H7 (cell line): ENCODE data around the gene IGFBP3. TPM values are rescaled to one million over a fixed set of nuclear protein-coding genes. Genes with fewer than 3 reads are reported as not detected.

Experiments used
- DNase-seq: peaks from one replicate; pipeline ENCODE4 v3.0.0; 2012
- H3K27me3 ChIP-seq: 2 replicates; pipeline ENCODE4 v1.6.0; 2011; ENCODE audit warnings: mild to moderate bottlenecking, low read length; ENCODE audit not compliant: control insufficient read depth, insufficient read depth
- H3K36me3 ChIP-seq: replicated peaks from 2 replicates; pipeline ENCODE4 v1.5.1; 2011; ENCODE audit warnings: low read length; ENCODE audit not compliant: control insufficient read depth, insufficient read depth
- H3K4me3 ChIP-seq: 2 replicates; pipeline ENCODE4 v1.5.1; 2011; ENCODE audit warnings: low read depth, mild to moderate bottlenecking, control low read depth, low read length, moderate library complexity; ENCODE audit not compliant: insufficient read depth
- total RNA-seq: library from RNA; depleted of rRNA; stranded (reverse); fragments of >200 nt; shearing (Covaris generic); gene quantifications from 2 replicates; pipeline ENCODE4 v1.2.3, GENCODE V29; 2014

The IGFBP3 gene
- total RNA-seq, 1 experiment from 2014 or later, result 2.7 TPM

DNA sequence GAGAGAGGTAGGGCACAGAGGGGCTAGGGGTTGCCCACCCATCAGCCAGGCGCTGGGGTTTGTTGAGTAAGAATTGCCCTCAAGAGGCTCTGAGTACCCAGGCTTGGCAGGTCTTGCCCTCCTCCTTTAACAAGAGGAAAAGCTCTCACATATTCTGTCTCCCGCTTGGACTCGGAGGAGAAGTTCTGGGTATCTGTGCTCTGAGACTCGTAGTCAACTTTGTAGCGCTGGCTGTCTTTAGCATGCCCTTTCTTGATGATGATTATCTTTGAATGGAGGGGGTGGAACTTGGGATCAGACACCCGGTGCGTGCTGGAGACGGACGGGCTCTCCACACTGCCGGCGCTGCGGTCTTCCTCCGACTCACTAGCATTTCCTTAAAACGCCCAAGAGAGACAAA is 4.0 kb downstream of the IGFBP3 start:
- DNase-seq, result no peak
- Histone ChIP-seq H3K4me3 (no peak overlapping the region), H3K36me3 (no peaks in the 10 kb centered on the region), H3K27me3 (peaks cover 44% of the 10 kb centered on the region)

DNA sequence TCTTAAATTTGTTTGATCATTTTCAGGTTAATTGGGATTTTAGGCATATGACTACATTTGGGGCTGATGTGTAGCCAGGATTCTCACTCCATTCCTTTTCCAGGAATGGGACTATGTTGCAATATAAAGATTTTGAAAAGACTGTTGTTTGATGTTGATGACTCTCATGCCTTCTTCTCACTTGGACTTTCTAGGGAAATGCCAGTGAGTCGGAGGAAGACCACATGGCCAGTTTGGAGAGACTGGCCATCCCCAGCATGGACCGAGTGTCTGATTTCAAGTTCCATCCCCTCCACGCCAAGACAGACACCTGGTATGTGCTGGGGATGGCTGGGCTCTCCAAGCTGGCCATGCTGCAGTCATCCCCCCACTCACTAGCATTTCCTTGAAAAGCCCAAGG is 5.5 kb downstream of the IGFBP3 start:
- no peak overlapping the region for H3K4me3 ChIP-seq
- H3K36me3 ChIP-seq, result no peaks in the 10 kb centered on the region
- H3K27me3 ChIP-seq, result peaks cover 30% of the 10 kb centered on the region
- DNase-seq, result no peak

DNA sequence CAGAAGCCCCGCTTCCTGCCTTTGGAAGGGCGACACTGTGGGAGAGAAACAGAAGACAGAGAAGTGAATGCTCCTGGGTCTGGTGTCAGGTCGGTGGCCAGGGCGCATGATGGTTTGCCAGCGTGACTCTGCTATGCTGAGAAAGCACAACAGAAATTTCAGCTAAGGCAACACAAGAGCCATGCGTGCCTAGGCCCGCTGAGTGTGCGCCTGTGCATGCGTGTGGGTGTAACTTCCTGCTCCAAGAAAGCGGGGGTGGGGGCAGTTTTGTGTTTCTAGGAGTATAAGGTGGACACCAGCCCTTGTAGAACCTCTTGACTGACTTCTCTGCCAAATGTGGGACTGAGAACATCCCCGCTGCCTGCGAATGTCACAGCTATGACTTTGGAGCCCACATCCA is 6.2 kb downstream of the IGFBP3 start:
- no peak for DNase-seq
- H3K27me3 ChIP-seq, result peaks cover 23% of the 10 kb centered on the region
- H3K36me3 ChIP-seq, result no peaks in the 10 kb centered on the region

DNA sequence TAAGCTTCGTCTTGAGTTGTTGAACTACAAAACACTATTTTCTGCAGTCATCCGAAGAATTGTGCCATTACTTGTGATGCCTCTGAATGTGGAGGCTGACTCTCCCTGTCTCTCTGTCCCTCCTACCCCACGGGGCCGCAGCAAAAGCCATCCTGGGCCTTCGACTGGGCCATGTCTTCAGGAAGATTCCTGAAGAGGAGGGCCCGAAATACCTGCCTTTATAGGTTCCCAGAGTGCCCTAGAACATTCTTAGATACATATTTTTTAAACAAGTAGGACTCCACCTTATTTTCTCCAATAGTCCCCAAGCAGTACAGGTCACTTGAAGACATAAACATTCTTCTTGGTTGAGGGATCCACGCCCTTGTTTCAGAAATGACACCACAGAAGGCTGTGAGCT is 8.1 kb downstream of the IGFBP3 start:
- H3K36me3 ChIP-seq, result no peaks in the 10 kb centered on the region
- DNase-seq, result no peak
- H3K4me3 ChIP-seq, result no peak overlapping the region
- peaks cover 4% of the 10 kb centered on the region for H3K27me3 ChIP-seq

More for the DNA sequence above, 6.2 kb downstream of the IGFBP3 start:
- no peak overlapping the region for H3K4me3 ChIP-seq

DNA sequence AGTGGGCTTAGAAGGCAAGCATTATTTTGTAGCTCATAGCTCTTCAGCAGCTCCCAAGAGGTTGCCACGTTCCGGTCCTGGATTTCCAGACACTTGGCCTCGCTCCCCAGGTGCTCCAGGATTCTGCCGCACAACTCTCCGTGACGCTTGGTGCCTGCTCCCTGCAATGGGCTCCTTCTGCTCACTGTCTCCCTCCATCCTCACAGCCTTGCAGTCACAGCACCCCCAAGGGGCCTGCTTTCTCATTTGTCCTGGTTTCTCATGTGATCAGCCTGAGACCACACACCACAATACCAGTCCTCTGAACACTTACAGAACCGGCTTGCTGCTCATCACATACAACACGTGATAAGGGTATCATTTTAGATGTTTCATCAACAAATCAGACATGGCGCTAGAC is 9.8 kb downstream of the IGFBP3 start:
- Histone ChIP-seq H3K27me3 (no peaks in the 10 kb centered on the region), H3K36me3 (no peaks in the 10 kb centered on the region), H3K4me3 (no peak overlapping the region)
- no peak for DNase-seq

DNA sequence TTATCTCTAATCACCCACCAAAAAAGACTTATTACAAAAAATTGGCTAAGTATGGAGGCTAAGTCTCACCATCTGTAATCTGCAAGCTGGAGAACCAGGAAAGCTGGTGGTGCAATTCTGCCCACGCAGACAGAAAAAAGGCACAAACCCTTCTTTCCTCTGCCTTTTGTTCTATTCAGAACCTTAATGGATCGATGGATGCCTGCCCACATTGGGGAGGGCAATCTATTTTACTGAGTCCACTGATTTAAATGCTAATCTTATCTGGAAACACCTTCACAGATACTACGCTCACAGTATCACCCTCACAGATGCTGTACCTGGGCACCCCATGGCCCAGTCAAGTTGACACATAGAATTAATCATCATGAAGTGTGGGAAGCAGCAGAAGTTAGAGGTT is 10.2 kb downstream of the IGFBP3 start:
- Histone ChIP-seq H3K4me3 (no peak overlapping the region), H3K36me3 (no peaks in the 10 kb centered on the region), H3K27me3 (no peaks in the 10 kb centered on the region)
- DNase-seq, result no peak

DNA sequence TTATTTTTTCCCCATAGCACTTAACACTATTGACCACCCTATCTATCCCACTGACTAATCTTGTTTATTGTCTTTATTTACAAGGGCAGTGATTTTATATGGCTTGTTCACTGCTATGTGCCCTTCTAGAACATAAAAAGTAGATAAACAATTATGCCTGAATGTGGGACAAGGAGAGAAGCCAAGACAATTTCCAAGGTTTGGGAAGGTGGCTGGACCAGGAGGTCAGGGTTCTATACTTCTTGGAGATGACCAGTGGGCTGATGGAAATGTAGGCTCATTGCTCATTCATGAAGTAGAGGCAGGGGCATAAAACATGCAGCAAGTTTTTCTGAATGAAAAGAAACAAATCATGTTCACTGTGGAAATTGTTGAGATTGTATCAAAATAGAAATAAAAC is 11.5 kb downstream of the IGFBP3 start:
- no peak for DNase-seq
- no peaks in the 10 kb centered on the region for H3K27me3 ChIP-seq
- no peak overlapping the region for H3K4me3 ChIP-seq
- no peaks in the 10 kb centered on the region for H3K36me3 ChIP-seq

DNA sequence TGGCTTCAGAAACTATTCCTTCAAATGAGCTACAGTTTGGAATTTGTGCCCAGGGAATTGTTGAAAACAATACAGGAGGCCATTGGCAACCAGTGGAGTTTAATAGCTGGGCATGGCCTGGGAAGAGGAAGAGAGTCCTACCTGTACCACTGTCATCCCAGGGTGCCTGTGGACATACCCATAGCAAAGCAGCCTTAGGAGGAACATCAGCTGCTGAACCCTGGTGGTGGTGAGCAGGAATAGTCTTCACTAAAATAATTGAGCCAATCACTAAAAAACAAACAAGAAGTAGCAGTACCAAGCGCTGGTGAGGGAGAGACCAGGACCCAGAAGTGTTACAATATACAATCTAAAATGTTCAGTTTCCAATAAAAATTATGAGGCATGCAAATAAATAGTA is 18.3 kb downstream of the IGFBP3 start:
- Histone ChIP-seq H3K36me3 (no peaks in the 10 kb centered on the region), H3K4me3 (no peak overlapping the region), H3K27me3 (no peaks in the 10 kb centered on the region)
- DNase-seq, result no peak

DNA sequence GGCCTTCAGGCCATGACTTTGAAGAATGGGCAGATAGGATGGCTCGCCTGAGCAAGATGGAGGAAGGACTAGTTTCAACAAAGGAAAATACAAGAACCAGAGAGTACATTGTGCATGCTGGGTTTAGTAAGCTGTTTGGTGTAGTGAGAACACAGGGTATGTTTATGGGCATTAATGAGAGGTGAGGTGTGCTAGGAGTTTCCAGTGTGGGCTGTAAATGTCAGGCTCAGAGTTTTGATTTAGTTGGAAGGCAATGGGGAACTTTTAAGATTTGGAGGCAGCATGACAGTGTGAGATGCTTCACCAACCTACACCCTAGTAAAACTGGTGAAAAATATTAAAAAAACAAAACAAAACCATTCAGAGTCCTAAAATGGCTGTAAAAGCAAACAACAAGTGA is 19.5 kb downstream of the IGFBP3 start:
- Histone ChIP-seq H3K27me3 (no peaks in the 10 kb centered on the region), H3K4me3 (no peak overlapping the region), H3K36me3 (no peaks in the 10 kb centered on the region)
- DNase-seq, result no peak

DNA sequence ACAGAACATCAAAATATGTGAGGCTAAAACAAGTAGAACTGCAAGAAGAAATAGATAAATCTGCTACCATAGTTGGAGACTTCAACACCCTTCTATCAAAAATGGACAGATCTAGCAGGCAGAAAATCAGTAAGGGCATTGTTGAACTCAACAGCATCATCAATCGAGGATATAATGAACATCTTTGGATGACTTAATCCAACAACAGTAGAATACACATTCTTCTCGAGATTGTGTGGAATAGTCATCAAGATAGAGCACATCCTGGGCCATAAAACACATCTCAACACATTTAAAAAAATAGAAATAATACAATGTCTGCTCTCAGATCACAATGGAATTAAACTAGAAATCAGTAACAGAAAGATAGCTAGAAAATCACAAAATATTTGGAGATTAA is 22.9 kb downstream of the IGFBP3 start:
- H3K4me3 ChIP-seq, result no peak overlapping the region
- H3K36me3 ChIP-seq, result no peaks in the 10 kb centered on the region
- H3K27me3 ChIP-seq, result no peaks in the 10 kb centered on the region; the same call in 1 of the 2 replicates
- DNase-seq, result no peak

DNA sequence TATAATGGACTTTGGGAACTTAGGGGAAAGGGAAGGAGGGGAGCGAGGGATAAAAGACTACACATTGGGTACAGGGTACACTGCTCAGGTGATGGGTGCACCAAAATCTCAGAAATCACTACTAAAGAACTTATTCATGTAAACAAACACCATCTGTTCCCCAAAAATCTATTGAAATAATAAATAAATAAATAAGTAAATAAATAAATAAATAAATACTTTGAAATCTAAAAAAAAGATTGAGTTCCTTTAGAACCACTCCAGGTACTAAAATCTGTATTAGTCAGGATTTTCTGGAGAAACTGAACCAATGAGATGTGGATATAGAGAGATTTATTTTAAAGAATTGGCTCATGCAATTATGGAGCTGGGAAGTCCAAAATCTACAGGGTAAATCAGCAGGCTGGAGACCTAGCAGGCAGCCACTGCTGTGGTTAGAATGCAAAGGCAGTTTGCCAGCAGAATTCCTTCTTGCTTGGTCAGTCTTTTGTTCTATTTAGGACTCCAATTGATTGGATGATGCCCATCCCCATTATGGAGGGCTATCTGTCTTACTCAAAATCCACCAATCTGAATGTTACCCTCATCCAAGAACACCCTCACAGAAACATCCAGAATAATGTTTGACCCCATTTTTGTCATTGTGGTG is 23.9 kb downstream of the IGFBP3 start:
- H3K27me3 ChIP-seq, result no peaks in the 10 kb centered on the region; the same call in 1 of the 2 replicates
- no peak overlapping the region for H3K4me3 ChIP-seq
- no peaks in the 10 kb centered on the region for H3K36me3 ChIP-seq
- DNase-seq, result no peak

DNA sequence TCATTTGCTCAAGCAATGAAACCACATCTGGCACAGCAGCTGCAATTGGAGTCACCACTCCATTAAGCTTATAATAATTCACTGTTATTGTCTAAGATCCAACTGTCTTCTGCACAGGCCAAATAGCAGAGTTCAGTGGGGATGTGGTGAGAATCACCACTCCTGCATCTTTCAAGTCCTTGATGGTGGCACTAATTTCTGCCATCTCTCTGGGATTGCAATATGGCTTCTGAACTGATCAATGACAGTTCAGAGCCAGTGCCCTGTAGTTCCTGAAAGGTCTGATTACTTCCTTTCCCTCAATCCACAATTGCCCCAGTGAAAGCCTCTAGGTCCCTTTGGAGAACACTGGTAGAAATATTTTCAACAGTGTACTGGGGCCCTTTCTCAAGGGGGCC is 26.4 kb downstream of the IGFBP3 start:
- H3K27me3 ChIP-seq, result peaks cover 12% of the 10 kb centered on the region
- no peaks in the 10 kb centered on the region for H3K36me3 ChIP-seq
- DNase-seq, result no peak

DNA sequence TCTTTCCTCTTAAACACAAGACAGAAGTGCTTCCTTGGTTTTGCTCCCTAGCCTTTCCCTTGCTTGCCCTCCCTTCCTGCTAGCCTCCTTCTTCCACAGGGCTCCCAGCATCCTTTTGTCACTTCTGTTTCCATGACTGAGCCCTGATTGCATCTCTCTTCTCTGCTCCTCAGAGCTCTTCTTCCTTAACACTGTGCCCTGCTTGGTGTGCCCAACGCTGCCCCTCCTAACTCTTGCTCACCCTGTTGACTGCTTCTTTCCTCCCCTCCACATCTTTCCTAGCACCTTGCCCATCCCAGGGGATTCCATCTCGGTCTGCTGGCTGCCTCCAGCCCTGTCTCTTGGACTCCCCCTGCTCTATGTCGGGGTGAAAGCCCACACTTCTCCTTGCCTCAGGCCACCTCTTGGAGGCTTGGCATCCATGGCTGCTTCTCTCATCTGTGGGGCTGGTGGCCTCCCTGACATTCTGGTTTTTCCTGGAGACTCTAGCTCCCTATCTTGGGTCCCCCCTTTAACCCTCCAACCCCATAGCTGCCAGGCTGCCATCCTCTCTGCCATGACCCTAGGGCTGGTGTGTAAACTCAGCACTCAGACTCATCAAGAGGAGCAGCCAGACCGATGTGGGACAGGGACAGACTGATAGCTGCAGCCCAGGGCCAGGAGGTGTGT is 26.9 kb downstream of the IGFBP3 start:
- no peaks in the 10 kb centered on the region for H3K36me3 ChIP-seq
- no peak overlapping the region for H3K4me3 ChIP-seq
- DNase-seq, result no peak
- H3K27me3 ChIP-seq, result peaks cover 17% of the 10 kb centered on the region

More for the DNA sequence above, 26.4 kb downstream of the IGFBP3 start:
- H3K4me3 ChIP-seq, result no peak overlapping the region

DNA sequence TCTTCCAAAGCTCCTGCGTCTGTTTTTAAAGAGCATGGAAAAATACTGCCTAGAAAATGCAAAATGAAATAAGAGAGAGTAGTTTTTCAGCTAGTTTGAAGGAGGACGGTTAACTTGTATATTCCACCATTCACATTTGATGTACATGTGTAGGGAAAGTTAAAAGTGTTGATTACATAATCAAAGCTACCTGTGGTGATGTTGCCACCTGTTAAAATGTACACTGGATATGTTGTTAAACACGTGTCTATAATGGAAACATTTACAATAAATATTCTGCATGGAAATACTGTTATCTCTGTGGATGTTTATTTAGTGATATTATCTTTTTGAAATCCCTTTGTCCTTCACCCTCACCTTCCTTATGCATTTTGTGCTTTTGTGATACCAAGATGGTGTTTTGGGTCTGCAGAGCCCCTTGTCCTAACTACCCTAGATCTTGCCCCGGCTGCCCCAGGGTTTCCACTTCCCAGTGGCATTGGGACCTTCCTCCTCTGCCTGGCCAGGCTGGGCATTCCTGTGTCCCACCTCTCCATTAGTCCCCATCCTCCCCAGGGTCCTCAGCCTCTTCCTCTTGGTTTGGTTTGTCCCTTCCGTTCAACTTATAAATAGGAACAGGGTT is 27.6 kb downstream of the IGFBP3 start:
- H3K27me3 ChIP-seq, result peaks cover 23% of the 10 kb centered on the region
- no peak overlapping the region for H3K4me3 ChIP-seq
- no peak for DNase-seq
- no peaks in the 10 kb centered on the region for H3K36me3 ChIP-seq

DNA sequence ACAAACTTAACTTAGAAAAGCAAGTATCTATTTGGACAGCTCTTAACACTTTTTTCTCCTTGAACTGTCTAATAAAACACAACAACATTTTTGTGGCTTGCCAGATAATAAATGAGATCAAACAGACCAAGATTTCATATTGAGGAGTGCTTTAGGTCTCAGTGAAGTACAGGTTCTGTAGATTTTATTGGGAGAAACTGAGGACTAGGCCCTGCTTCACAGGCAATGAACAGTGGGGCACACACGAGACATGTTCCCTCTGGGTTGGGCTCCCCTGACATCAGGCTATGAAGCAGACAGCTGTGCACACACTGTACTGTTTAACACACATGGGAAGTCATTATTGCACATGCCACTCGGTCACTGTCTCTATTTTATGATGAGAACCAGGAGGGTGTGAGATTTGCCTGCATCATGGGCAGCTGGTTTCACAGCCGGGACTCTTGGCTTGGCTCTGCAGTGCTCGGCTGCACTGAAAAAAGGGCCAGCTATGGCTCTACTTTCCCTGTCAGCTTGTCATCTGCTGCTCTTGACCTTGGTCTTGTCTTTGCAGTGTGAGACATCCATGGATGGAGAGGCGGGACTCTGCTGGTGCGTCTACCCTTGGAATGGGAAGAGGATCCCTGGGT is 28.6 kb downstream of the IGFBP3 start:
- H3K27me3 ChIP-seq, result peaks cover 33% of the 10 kb centered on the region
- no peak for DNase-seq
- no peak overlapping the region for H3K4me3 ChIP-seq
- no peaks in the 10 kb centered on the region for H3K36me3 ChIP-seq
